SW480 (cell line): ENCODE results near the gene NACC1.
A peak's percentile ranks its signal among the peaks of the same experiment; 100 is the strongest.

Experiments
- DNase-seq: peaks from one replicate; pipeline ENCODE4 v3.0.0-alpha.2; 2016; ENCODE audit warnings: low spot score

NACC1 gene

GRCh38 chr19:13117772-13118423, at the start of gene NACC1:
Gene NACC1 (plus strand): TSS chr19:13118264. CDS start chr19:13135208, 16,944 bp downstream.
- peak; percentile 94 for DNase-seq

- DNase-seq: no peak
These were observed 48.4 kb upstream of the NACC1 start for GRCh38 chr19:13069415-13070359.

- DNase-seq: no peak
These were observed 47.5 kb upstream of the NACC1 start for GRCh38 chr19:13070425-13071140.

GRCh38 chr19:13071444-13072187, 46.4 kb upstream of the NACC1 start:
- no peak for DNase-seq

- no peak for DNase-seq
These were observed 45.7 kb upstream of the NACC1 start for GRCh38 chr19:13072188-13072908.

- DNase-seq: no peak
These were observed 44.8 kb upstream of the NACC1 start for GRCh38 chr19:13073263-13073662.

- no peak for DNase-seq
These were observed 43.7 kb upstream of the NACC1 start for GRCh38 chr19:13074378-13074777.

GRCh38 chr19:13076320-13076719, 41.7 kb upstream of the NACC1 start:
- DNase-seq: no peak

- no peak for DNase-seq
These were observed 41.3 kb upstream of the NACC1 start for GRCh38 chr19:13076787-13077186.

GRCh38 chr19:13077240-13077639, 40.8 kb upstream of the NACC1 start:
- no peak for DNase-seq

GRCh38 chr19:13078381-13078780, 39.7 kb upstream of the NACC1 start:
- DNase-seq: no peak

GRCh38 chr19:13078897-13079541, 39.0 kb upstream of the NACC1 start:
- DNase-seq: no peak

GRCh38 chr19:13079542-13079986, 38.5 kb upstream of the NACC1 start:
- DNase-seq: no peak

GRCh38 chr19:13082192-13083007, 35.7 kb upstream of the NACC1 start:
- DNase-seq: peak; percentile 93

- DNase-seq: no peak
These were observed 35.1 kb upstream of the NACC1 start for GRCh38 chr19:13083008-13083404.

GRCh38 chr19:13083627-13084026, 34.4 kb upstream of the NACC1 start:
- no peak for DNase-seq

GRCh38 chr19:13085666-13086065, 32.4 kb upstream of the NACC1 start:
- peak; percentile 31 for DNase-seq

- DNase-seq: no peak
These were observed 31.7 kb upstream of the NACC1 start for GRCh38 chr19:13086341-13086740.

GRCh38 chr19:13087295-13087694, 30.8 kb upstream of the NACC1 start:
- DNase-seq: no peak
